ENCODE results near the gene PADI6.

- TF ChIP-seq CTCF (IDR thresholded peaks at IDR 0.05): no peak
- no peak for TF ChIP-seq POLR2A (IDR thresholded peaks at IDR 0.05)
Measured at GRCh38 chr1:17359031-17359430, 13.0 kb upstream of the PADI6 start.
